ENCODE results near the gene DNAAF8.
"Not testable (repeated sequence)": the region's sequence is repeated elsewhere in the genome, so short reads cannot be mapped to it uniquely, and the experiment has no call there.

Gene DNAAF8

GRCh38 chr16:4778050-4778392 is 43.7 kb downstream of the DNAAF8 start:
- no peak for DNase-seq (ENCODE audit: low spot score)
- no peak for TF ChIP-seq CTCF (IDR thresholded peaks at IDR 0.05; ENCODE audit: extremely low read depth, missing control alignments)

DNA sequence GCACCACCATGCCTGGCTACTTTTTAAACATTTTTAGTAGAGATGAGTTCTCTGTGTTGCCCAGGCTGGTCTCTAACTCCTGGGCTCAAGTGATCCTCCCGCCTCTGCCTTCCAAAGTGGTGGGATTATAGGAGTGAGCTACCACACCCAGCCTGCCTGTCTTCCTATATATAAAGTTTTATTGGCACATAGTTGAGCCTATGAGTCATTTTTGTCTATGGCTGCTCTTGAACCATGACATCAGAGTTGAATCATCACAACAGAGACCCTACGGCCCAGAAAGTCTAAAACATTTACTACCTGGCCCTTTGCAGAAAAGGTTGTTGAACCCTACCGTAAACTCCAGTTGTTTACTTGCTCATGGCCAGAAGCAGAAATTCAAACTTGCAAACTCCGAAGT is 45.9 kb downstream of the DNAAF8 start:
- TF ChIP-seq CTCF (IDR thresholded peaks at IDR 0.05; ENCODE audit: extremely low read depth, missing control alignments), result no peak
- DNase-seq (ENCODE audit: low spot score), result no peak

GRCh38 chr16:4783251-4783950 is 49.1 kb downstream of the DNAAF8 start:
- no peak for TF ChIP-seq CTCF (IDR thresholded peaks at IDR 0.05; ENCODE audit: extremely low read depth, missing control alignments)
- no peak for DNase-seq (ENCODE audit: low spot score)

DNA sequence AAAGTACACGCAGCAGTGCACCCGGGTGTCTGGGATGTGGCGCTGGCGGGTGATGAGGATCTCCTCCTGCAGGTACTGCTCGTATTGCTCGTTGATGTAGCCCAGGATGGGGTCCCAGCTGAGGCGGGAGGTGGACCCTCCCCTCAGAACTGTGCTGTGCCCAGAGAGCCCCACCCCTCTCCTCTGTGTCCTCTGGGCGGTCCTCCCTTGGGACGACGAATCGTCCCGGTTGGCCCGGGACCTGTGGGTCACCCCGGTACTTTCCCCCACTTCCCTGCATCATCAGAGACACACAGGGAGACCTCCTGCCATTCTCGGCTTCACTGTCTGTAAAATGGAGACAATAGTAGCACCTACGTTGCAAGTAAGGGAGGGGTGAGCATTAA is 49.6 kb downstream of the DNAAF8 start:
- TF ChIP-seq CTCF (IDR thresholded peaks at IDR 0.05; ENCODE audit: extremely low read depth, missing control alignments), result no peak
- DNase-seq (ENCODE audit: low spot score), result no peak

DNA sequence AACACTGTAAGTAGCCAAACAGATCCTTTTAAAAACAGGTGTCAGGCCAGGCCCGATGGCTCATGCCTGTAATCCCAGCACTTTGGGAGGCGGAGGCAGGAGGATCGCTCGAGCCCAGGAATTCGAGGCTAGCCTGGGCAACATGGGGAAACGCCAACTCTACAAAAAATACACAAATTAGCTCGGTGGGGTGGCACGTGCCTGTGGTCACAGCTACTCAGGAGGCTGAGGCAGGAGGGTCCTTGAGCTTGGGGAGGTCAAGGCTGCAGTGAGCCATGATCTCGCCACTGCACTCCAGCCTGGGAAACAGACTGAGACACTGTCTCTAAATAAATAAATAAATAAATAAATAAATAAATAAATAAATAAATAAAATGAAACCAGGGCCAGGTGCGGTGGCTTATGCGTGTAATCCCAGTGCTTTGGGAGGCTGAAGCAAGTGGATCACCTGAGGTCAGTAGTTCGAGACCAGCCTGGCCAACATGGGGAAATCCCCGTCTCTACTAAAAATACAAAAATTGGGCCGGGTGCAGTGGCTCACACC is 50.2 kb downstream of the DNAAF8 start:
- DNase-seq (ENCODE audit: low spot score), result not testable (repeated sequence)

DNA sequence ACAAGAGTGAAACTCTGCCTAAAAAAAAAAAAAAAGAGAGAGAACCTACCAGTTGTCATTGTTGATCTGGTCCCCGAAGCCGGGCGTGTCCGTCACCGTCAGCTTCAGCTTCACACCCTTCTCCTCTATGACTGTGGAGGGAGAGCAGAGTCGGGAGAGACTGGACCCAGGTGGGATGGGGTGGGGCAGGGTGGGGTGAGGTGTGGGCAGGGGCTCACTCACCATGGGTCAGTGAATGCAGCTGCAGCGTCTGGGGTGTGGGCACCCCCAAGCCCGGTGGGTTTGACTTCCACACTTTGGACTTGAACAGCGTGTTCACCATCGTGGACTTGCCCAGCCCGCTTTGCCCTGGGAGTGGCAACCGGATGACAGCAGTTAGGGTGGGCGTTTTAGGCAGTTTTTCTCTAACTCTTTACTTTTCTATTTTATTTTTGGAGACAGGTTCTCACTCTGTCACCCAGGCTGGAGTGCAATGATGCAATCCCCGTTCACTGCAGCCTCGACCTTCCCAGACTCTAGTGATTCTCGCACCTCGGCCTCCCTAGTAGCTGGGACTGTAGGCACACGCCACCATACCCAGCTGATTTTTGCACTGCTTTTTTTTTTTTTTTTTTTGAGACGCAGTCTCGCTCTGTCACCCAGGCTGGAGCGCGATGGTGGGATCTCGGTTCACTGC is 51.6 kb downstream of the DNAAF8 start:
- TF ChIP-seq CTCF (IDR thresholded peaks at IDR 0.05; ENCODE audit: extremely low read depth, missing control alignments), result no peak
- no peak for DNase-seq (ENCODE audit: low spot score)

- no peak for DNase-seq (ENCODE audit: low spot score)
- no peak for TF ChIP-seq CTCF (IDR thresholded peaks at IDR 0.05; ENCODE audit: extremely low read depth, missing control alignments)
Measured at GRCh38 chr16:4787068-4787467, 52.7 kb downstream of the DNAAF8 start.

All from GM20000 (cell line).